IPS-11a (cell line): ENCODE data around the gene DARS1.

ENCODE experiments used
- H3K4me3 ChIP-seq: one replicate; pipeline ENCODE4 v1.5.1; 2013; ENCODE audit warnings: low read depth, low read length, control low read depth

The DARS1 gene

GRCh38 chr2:135948141-135948540, 37.3 kb downstream of the DARS1 start:
- H3K4me3 ChIP-seq = no peak overlapping the region

- H3K4me3 ChIP-seq = no peak overlapping the region
Measured at GRCh38 chr2:135947483-135947882, 37.9 kb downstream of the DARS1 start.

GRCh38 chr2:135945526-135945925, 39.9 kb downstream of the DARS1 start:
- H3K4me3 ChIP-seq = no peak overlapping the region

GRCh38 chr2:135944625-135945024, 40.8 kb downstream of the DARS1 start:
- no peak overlapping the region for H3K4me3 ChIP-seq

GRCh38 chr2:135942936-135943688, 42.3 kb downstream of the DARS1 start:
- no peak overlapping the region for H3K4me3 ChIP-seq

- no peak overlapping the region for H3K4me3 ChIP-seq
Measured at GRCh38 chr2:135936524-135936923, 48.9 kb downstream of the DARS1 start.

- no peak overlapping the region for H3K4me3 ChIP-seq
Measured at GRCh38 chr2:135935914-135936313, 49.5 kb downstream of the DARS1 start.

GRCh38 chr2:135931776-135932443, 53.5 kb downstream of the DARS1 start:
- no peak overlapping the region for H3K4me3 ChIP-seq

- no peak overlapping the region for H3K4me3 ChIP-seq
Measured at GRCh38 chr2:135926605-135927004, 58.8 kb downstream of the DARS1 start.

GRCh38 chr2:135925571-135925970, 59.9 kb downstream of the DARS1 start:
- H3K4me3 ChIP-seq = no peak overlapping the region

GRCh38 chr2:135916207-135916606, 69.2 kb downstream of the DARS1 start:
- H3K4me3 ChIP-seq = no peak overlapping the region

- no peak overlapping the region for H3K4me3 ChIP-seq
Measured at GRCh38 chr2:135914485-135914884, 70.9 kb downstream of the DARS1 start.

GRCh38 chr2:135913727-135914365, 71.6 kb downstream of the DARS1 start:
- no peak overlapping the region for H3K4me3 ChIP-seq

- no peak overlapping the region for H3K4me3 ChIP-seq
Measured at GRCh38 chr2:135909976-135910375, 75.5 kb downstream of the DARS1 start.

GRCh38 chr2:135905679-135906078, 79.7 kb downstream of the DARS1 start:
- no peak overlapping the region for H3K4me3 ChIP-seq

GRCh38 chr2:135904341-135904989, 81.0 kb downstream of the DARS1 start:
- no peak overlapping the region for H3K4me3 ChIP-seq

- no peak overlapping the region for H3K4me3 ChIP-seq
Measured at GRCh38 chr2:135903650-135904049, 81.8 kb downstream of the DARS1 start.

GRCh38 chr2:135899567-135899966, 85.9 kb downstream of the DARS1 start:
- H3K4me3 ChIP-seq = no peak overlapping the region

GRCh38 chr2:135898234-135898786, 87.1 kb downstream of the DARS1 start:
- no peak overlapping the region for H3K4me3 ChIP-seq

GRCh38 chr2:135894930-135895329, 90.5 kb downstream of the DARS1 start:
- H3K4me3 ChIP-seq = no peak overlapping the region

- H3K4me3 ChIP-seq = no peak overlapping the region
Measured at GRCh38 chr2:135893374-135893794, 92.0 kb downstream of the DARS1 start.
